Prostate gland (tissue), 2 donors: ENCODE measurements around the gene ST3GAL2.

Experiments
- POLR2AphosphoS5 ChIP-seq: sonication (generic); formaldehyde crosslinking; IDR thresholded peaks from one replicate; pipeline ENCODE4 v1.6.1; 2017; ENCODE audit warnings: antibody characterized with exemption
- TF ChIP-seq, protein P1 (sequence below), 4 experiments: fragments of 200-600 bp in 2 of 4; fragments of 450-650 bp in 2 of 4; sonication (generic) in 2 of 4; IDR thresholded peaks; 1 replicate in 3 of 4; 2 replicates in 1 of 4; pipeline ENCODE4 v1.5.1; 2016 to 2019; ENCODE audit warnings: antibody characterized with exemption in 4 of 4, mild to moderate bottlenecking in 2 of 4, moderate library complexity in 2 of 4

DNA sequence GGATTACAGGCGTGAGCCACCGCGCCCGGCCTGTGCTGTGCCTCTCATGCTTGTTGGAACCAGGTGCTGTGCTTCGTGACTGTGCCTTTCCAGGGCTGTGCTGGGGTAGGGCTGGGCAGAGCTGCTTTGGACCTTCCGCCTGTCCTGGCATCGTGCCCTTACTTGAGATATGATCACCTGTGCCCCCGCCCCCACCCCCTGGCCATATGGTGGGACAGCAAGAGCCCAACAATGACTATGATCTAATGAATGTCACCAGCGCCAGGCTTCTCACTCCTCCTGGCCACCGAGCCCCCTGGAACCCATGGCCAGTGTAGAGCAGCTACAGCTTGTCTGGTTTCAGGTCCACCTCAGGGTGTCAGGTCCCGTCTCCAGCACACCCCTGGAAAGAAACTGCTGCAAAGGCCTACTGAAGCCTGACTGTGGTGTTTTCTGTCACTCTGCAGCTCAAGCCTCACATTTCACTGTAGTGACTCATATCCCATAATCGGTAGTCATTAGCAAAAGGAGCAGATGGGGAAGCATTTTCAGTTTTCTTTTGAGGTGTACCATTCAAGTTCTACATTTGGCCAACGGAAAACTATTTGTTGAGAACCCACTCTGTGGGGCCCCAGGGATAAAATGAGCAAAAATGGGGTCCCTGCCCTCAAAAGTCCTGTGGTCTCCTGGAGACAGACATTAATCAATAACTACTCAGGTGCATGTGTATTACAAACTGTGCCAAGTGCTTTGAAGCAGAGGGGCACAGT, 37.5 kb upstream of the ST3GAL2 start:
- no peak for TF ChIP-seq POLR2AphosphoS5
- TF ChIP-seq, protein P1, sequence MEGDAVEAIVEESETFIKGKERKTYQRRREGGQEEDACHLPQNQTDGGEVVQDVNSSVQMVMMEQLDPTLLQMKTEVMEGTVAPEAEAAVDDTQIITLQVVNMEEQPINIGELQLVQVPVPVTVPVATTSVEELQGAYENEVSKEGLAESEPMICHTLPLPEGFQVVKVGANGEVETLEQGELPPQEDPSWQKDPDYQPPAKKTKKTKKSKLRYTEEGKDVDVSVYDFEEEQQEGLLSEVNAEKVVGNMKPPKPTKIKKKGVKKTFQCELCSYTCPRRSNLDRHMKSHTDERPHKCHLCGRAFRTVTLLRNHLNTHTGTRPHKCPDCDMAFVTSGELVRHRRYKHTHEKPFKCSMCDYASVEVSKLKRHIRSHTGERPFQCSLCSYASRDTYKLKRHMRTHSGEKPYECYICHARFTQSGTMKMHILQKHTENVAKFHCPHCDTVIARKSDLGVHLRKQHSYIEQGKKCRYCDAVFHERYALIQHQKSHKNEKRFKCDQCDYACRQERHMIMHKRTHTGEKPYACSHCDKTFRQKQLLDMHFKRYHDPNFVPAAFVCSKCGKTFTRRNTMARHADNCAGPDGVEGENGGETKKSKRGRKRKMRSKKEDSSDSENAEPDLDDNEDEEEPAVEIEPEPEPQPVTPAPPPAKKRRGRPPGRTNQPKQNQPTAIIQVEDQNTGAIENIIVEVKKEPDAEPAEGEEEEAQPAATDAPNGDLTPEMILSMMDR (IDR thresholded peaks at IDR 0.05), result no peak
